SK-N-MC (cell line): ENCODE measurements around the gene ESPN.
A peak's percentile ranks its signal among the peaks of the same experiment; 100 is the strongest.

ENCODE experiments used
- EZH2 ChIP-seq: fragments of 200-600 bp; sonication (generic); IDR thresholded peaks from one replicate; pipeline ENCODE4 v1.6.1; 2017; ENCODE audit warnings: antibody characterized with exemption
- POLR2AphosphoS5 ChIP-seq: IDR thresholded peaks from 2 replicates; pipeline ENCODE4 v1.6.1; 2012; ENCODE audit warnings: mild to moderate bottlenecking, low read depth, low read length, borderline replicate concordance

DNA sequence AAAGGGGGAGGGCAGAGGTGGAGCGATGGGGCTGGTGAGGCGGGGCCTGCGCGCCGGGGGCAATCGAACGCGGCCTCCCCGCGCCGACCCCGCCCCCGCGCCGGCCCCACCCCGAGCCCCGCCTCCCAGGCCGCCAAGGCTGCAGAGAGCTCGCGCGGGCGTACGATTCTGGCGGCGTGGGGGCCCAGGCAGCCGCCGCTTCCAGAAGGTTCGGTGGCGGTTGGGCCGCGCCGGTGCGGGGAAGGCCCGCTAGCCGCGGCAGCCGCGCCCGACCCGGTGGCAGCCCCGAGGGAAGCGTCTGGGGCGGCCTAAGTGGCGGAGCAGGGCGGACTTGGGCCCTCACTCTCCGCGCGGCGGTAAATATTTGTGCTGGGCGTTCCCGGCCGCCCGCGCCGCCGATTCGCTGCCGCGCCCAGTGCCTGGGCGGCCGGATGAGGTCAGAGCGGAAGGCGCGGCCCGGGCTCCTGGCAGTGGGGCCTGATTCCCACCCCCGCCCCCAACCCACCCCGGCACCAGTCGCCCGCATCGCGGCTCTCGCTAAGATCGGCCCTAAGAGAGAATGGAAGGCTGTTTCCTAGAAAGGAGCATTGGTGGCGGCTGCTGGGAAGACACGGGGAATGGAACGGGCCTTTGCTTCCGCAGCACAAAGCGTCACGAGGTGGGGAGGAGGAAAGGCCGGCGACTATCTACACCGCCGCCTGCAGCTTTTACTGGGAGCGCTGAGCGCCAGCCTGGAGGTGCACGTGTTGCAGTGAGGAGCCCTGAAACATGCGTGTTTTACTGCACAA lies 31.0 kb upstream of the ESPN start, which contains the start of gene ACOT7:
- TF ChIP-seq POLR2AphosphoS5 (peak; percentile 57; the same call in 1 of the 2 replicates), EZH2 (no peak)
